ENCODE data around the gene STYXL2. TPM values are rescaled to one million over a fixed set of nuclear protein-coding genes. Genes with fewer than 3 reads are reported as not detected.

The STYXL2 gene
- total and polyA plus RNA-seq, 2 donors (not counting 3 experiments of a cell fraction or from before 2014, with no cell fraction given), result not detected

DNA sequence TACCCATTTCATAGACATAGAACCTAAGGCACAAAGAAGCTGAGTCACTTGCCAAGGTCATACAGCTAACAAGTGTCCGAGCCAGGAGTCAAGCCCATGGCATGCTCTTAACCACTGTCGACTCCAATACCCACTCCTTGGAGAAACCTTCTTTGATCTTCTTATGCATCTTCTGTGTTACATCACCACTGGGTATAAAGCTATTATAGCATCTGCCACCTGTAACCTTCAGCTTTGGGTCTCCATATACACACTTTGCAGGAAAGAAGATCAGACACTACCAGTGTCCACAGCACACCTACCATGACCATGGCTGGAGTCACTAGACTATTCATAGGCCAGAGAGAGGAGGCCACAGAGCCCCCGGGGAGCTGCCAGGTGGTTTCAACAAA is 32.8 kb upstream of the STYXL2 start:
- POLR2A ChIA-PET, result no interaction called here
- intact Hi-C loops (cut with micrococcal nuclease) (no loop called here), dilution Hi-C loops (cut with MboI; ENCODE audit: extremely low pct_ligation_motif_present, low sequenced_read_pairs) (no loop called here)
- no peaks in the 10 kb centered on the region for H3K36me3 ChIP-seq (ENCODE audit: control insufficient read depth in 2 of 2, extremely low read depth in 1 of 2, insufficient read depth in 2 of 2, low read length in 2 of 2)
- DNase-seq (ENCODE audit: low read depth, low spot score), result no peak
- no peak overlapping the region for H2AFZ ChIP-seq (ENCODE audit: low read depth, low read length)
- no peak overlapping the region for H3K27ac ChIP-seq (ENCODE audit: insufficient read depth, low read depth, low read length)
- no peak overlapping the region for H3K4me2 ChIP-seq (ENCODE audit: insufficient read depth, low read length)
- no peaks in the 10 kb centered on the region for H3K9me1 ChIP-seq (replicated peaks; ENCODE audit: control insufficient read depth, extremely low read depth, insufficient read depth, low read length)
- H3K27me3 ChIP-seq (ENCODE audit: control insufficient read depth in 2 of 2, insufficient read depth in 2 of 2, low read length in 2 of 2), result peaks cover 0 to 5% of the 10 kb centered on the region in 2 experiments
- H4K20me1 ChIP-seq (replicated peaks; ENCODE audit: control insufficient read depth, extremely low read depth, insufficient read depth, low read length), result no peaks in the 10 kb centered on the region
- no peaks in the 10 kb centered on the region for H3K79me2 ChIP-seq (ENCODE audit: control insufficient read depth, insufficient read depth, low read length)
- CTCF ChIA-PET, result interaction anchor here (1.0 to 12.6 kb wide), 12 partner anchors 9 to 1137 kb away, joined by 3 to 509 read pairs (median 4); partner anchors contain the start of genes POGK and POU2F1
- TF ChIP-seq MYC (IDR thresholded peaks at IDR 0.05; ENCODE audit: low read depth, low read length), result no peak
- TF ChIP-seq GATA2 (IDR thresholded peaks at IDR 0.05; ENCODE audit: insufficient read depth, insufficient read length, low read depth, low read length), result no peak
- TF ChIP-seq FOS (IDR thresholded peaks at IDR 0.05; ENCODE audit: borderline replicate concordance, insufficient read depth, low read length), result no peak
- TF ChIP-seq, protein P1, sequence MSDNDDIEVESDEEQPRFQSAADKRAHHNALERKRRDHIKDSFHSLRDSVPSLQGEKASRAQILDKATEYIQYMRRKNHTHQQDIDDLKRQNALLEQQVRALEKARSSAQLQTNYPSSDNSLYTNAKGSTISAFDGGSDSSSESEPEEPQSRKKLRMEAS (IDR thresholded peaks at IDR 0.05; ENCODE audit: insufficient read depth, insufficient read length), result no peak
- TF ChIP-seq POLR2A (IDR thresholded peaks at IDR 0.05; ENCODE audit: low read depth, low read length), result no peak
- TF ChIP-seq, protein P2, sequence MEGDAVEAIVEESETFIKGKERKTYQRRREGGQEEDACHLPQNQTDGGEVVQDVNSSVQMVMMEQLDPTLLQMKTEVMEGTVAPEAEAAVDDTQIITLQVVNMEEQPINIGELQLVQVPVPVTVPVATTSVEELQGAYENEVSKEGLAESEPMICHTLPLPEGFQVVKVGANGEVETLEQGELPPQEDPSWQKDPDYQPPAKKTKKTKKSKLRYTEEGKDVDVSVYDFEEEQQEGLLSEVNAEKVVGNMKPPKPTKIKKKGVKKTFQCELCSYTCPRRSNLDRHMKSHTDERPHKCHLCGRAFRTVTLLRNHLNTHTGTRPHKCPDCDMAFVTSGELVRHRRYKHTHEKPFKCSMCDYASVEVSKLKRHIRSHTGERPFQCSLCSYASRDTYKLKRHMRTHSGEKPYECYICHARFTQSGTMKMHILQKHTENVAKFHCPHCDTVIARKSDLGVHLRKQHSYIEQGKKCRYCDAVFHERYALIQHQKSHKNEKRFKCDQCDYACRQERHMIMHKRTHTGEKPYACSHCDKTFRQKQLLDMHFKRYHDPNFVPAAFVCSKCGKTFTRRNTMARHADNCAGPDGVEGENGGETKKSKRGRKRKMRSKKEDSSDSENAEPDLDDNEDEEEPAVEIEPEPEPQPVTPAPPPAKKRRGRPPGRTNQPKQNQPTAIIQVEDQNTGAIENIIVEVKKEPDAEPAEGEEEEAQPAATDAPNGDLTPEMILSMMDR (IDR thresholded peaks at IDR 0.05; ENCODE audit: extremely low read depth in 1 of 2, insufficient read depth in 1 of 2, low read depth in 1 of 2, low read length in 2 of 2), result no peak
- TF ChIP-seq POLR2AphosphoS5 (IDR thresholded peaks at IDR 0.05; ENCODE audit: insufficient read depth, low read depth, low read length), result no peak
- no peak for TF ChIP-seq EZH2 (IDR thresholded peaks at IDR 0.05; ENCODE audit: borderline replicate concordance, low read depth, low read length, severe bottlenecking)
- no peak for TF ChIP-seq JUN (IDR thresholded peaks at IDR 0.05; ENCODE audit: borderline replicate concordance, insufficient read depth, insufficient read length, low read depth)
- no TSS peak for BruUV-seq (replicated peaks)
- no peak overlapping the region for H3K4me3 ChIP-seq (replicated peaks in 1 of 3; ENCODE audit: insufficient read depth in 1 of 3, low read depth in 1 of 3, low read length in 3 of 3)
- H3K9me3 ChIP-seq (replicated peaks; ENCODE audit: control insufficient read depth, insufficient read depth, low read length), result no peaks in the 10 kb centered on the region
- no peak overlapping the region for H3K9ac ChIP-seq (replicated peaks; ENCODE audit: extremely low read depth, insufficient read depth, low read length)
- H3K4me1 ChIP-seq (ENCODE audit: control insufficient read depth, extremely low read depth, insufficient read depth, low read length), result peaks cover 3% of the 10 kb centered on the region
- FAIRE-seq, result no peak

Data from endothelial cell of umbilical vein (primary cell).